ENCODE data around the gene TOX2. TPM values are rescaled to one million over a fixed set of nuclear protein-coding genes. Genes with fewer than 3 reads are reported as not detected.

TOX2 gene
- total RNA-seq, 1 experiment from 2014 or later: 1.8 TPM

GRCh38 chr20:44069203-44070011 lies 154.8 kb downstream of the TOX2 start:
- no peak overlapping the region for H3K9ac ChIP-seq (ENCODE audit: low read length)
- DNase-seq (no peak), ATAC-seq (no peak)
- H3K9me3 ChIP-seq (ENCODE audit: low read length): no peaks in the 10 kb centered on the region
- H2AFZ ChIP-seq (ENCODE audit: low read length): no peak overlapping the region
- H3K9me2 ChIP-seq (replicated peaks; ENCODE audit: low read length): no peaks in the 10 kb centered on the region
- no peaks in the 10 kb centered on the region for H3K36me3 ChIP-seq (ENCODE audit: low read depth, low read length)
- H3K79me2 ChIP-seq (ENCODE audit: low read length): no peaks in the 10 kb centered on the region
- H3K27me3 ChIP-seq (ENCODE audit: low read length): no peaks in the 10 kb centered on the region
- H3K4me2 ChIP-seq (ENCODE audit: low read length): no peak overlapping the region
- no peaks in the 10 kb centered on the region for H4K20me1 ChIP-seq (ENCODE audit: low read length)
- intact Hi-C loops (cut with micrococcal nuclease): no loop called here
- CTCF ChIA-PET: no interaction called here
- no peak overlapping the region for H3K4me3 ChIP-seq (ENCODE audit: low read length)
- peaks cover 8% of the 10 kb centered on the region for H3K4me1 ChIP-seq (ENCODE audit: insufficient read depth, low read length)
- H3F3A ChIP-seq (ENCODE audit: low read length, unreplicated experiment): no peaks in the 10 kb centered on the region
- no TSS peak for BruUV-seq (replicated peaks)
- H3K27ac ChIP-seq (ENCODE audit: low read length): no peak overlapping the region
- POLR2A ChIA-PET (ENCODE audit: unreplicated experiment): no interaction called here
- TF ChIP-seq CTCF (conservative IDR thresholded peaks at IDR 0.05; ENCODE audit: low read depth, low read length): no peak
- TF ChIP-seq EZH2 (IDR thresholded peaks at IDR 0.05; ENCODE audit: low read length, unreplicated experiment): no peak
- no peak for TF ChIP-seq EZH2phosphoT487 (IDR thresholded peaks at IDR 0.05; ENCODE audit: borderline replicate concordance, low read length)

- Histone ChIP-seq H3K4me3 (ENCODE audit: low read length) (no peak overlapping the region), H3K79me2 (ENCODE audit: low read length) (no peaks in the 10 kb centered on the region), H2AFZ (ENCODE audit: low read length) (no peak overlapping the region), H3K27ac (ENCODE audit: low read length) (no peak overlapping the region), H3K36me3 (ENCODE audit: low read depth, low read length) (no peaks in the 10 kb centered on the region), H3K9me3 (ENCODE audit: low read length) (no peaks in the 10 kb centered on the region), H3F3A (ENCODE audit: low read length, unreplicated experiment) (no peaks in the 10 kb centered on the region), H4K20me1 (ENCODE audit: low read length) (no peaks in the 10 kb centered on the region), H3K27me3 (ENCODE audit: low read length) (no peaks in the 10 kb centered on the region), H3K9ac (ENCODE audit: low read length) (no peak overlapping the region), H3K4me2 (ENCODE audit: low read length) (no peak overlapping the region), H3K4me1 (ENCODE audit: insufficient read depth, low read length) (peaks cover 17% of the 10 kb centered on the region), H3K9me2 (replicated peaks; ENCODE audit: low read length) (no peaks in the 10 kb centered on the region)
- no peak for ATAC-seq
- no TSS peak for BruUV-seq (replicated peaks)
- TF ChIP-seq EZH2 (IDR thresholded peaks at IDR 0.05; ENCODE audit: low read length, unreplicated experiment): no peak
- TF ChIP-seq EZH2phosphoT487 (IDR thresholded peaks at IDR 0.05; ENCODE audit: borderline replicate concordance, low read length): no peak
- no peak for TF ChIP-seq CTCF (conservative IDR thresholded peaks at IDR 0.05; ENCODE audit: low read depth, low read length)
- CTCF ChIA-PET: no interaction called here
- no peak for DNase-seq
- POLR2A ChIA-PET (ENCODE audit: unreplicated experiment): no interaction called here
- intact Hi-C loops (cut with micrococcal nuclease): no loop called here
Measured at GRCh38 chr20:44070139-44070900, 155.7 kb downstream of the TOX2 start.

- no peak overlapping the region for H3K4me2 ChIP-seq (ENCODE audit: low read length)
- H3K9me3 ChIP-seq (ENCODE audit: low read length): no peaks in the 10 kb centered on the region
- no peaks in the 10 kb centered on the region for H3K79me2 ChIP-seq (ENCODE audit: low read length)
- no peak overlapping the region for H3K4me3 ChIP-seq (ENCODE audit: low read length)
- no peak overlapping the region for H2AFZ ChIP-seq (ENCODE audit: low read length)
- ATAC-seq: no peak
- H3K27me3 ChIP-seq (ENCODE audit: low read length): no peaks in the 10 kb centered on the region
- no peaks in the 10 kb centered on the region for H3K36me3 ChIP-seq (ENCODE audit: low read depth, low read length)
- no peaks in the 10 kb centered on the region for H3K9me2 ChIP-seq (replicated peaks; ENCODE audit: low read length)
- ChIA-PET CTCF (no interaction called here), POLR2A (ENCODE audit: unreplicated experiment) (no interaction called here)
- no peaks in the 10 kb centered on the region for H3F3A ChIP-seq (ENCODE audit: low read length, unreplicated experiment)
- intact Hi-C loops (cut with micrococcal nuclease): no loop called here
- no peak overlapping the region for H3K9ac ChIP-seq (ENCODE audit: low read length)
- no peaks in the 10 kb centered on the region for H4K20me1 ChIP-seq (ENCODE audit: low read length)
- BruUV-seq (replicated peaks): no TSS peak
- no peak for DNase-seq
- TF ChIP-seq EZH2phosphoT487 (IDR thresholded peaks at IDR 0.05; ENCODE audit: borderline replicate concordance, low read length): no peak
- TF ChIP-seq CTCF (conservative IDR thresholded peaks at IDR 0.05; ENCODE audit: low read depth, low read length): no peak
- TF ChIP-seq EZH2 (IDR thresholded peaks at IDR 0.05; ENCODE audit: low read length, unreplicated experiment): no peak
- peaks cover 17% of the 10 kb centered on the region for H3K4me1 ChIP-seq (ENCODE audit: insufficient read depth, low read length)
- H3K27ac ChIP-seq (ENCODE audit: low read length): no peak overlapping the region
Measured at GRCh38 chr20:44071057-44071456, 156.4 kb downstream of the TOX2 start.

Data from PC-3 (cell line).